Neural cell (in vitro differentiated cells): ENCODE results near the gene CLHC1. TPM values are rescaled to one million over a fixed set of nuclear protein-coding genes. Genes with fewer than 3 reads are reported as not detected.
"Not testable (repeated sequence)": the region's sequence is repeated elsewhere in the genome, so short reads cannot be mapped to it uniquely, and the experiment has no call there.

Source experiments
- H2AFZ ChIP-seq: fragments of 200-600, 300-800 bp; sonication (generic), shearing (Covaris generic); 2 replicates; pipeline ENCODE4 v1.6.0; 2014; ENCODE audit warnings: low read depth, mild to moderate bottlenecking, antibody characterized with exemption, low read length, moderate library complexity
- H3F3A ChIP-seq: fragments of 200-600 bp; shearing (Covaris generic); 2 replicates; pipeline ENCODE4 v1.6.1; 2016; ENCODE audit warnings: mild to moderate bottlenecking, moderate library complexity, mixed read lengths, antibody characterized with exemption, low read length; ENCODE audit not compliant: insufficient read depth, poor library complexity, severe bottlenecking
- H3K27ac ChIP-seq: fragments of 200-600, 300-800 bp; sonication (generic), shearing (Covaris generic); 2 replicates; pipeline ENCODE4 v1.5.1; 2014; ENCODE audit warnings: mild to moderate bottlenecking, low read length, moderate library complexity
- H3K27me3 ChIP-seq: fragments of 300-800, 200-600 bp; sonication (generic), shearing (Covaris generic); 2 replicates; pipeline ENCODE4 v1.6.0; 2014; ENCODE audit warnings: mild to moderate bottlenecking, low read depth, low read length, moderate library complexity; ENCODE audit not compliant: insufficient read depth
- H3K36me3 ChIP-seq: fragments of 300-800, 200-600 bp; sonication (generic), shearing (Covaris generic); 2 replicates; pipeline ENCODE4 v1.5.1; 2014; ENCODE audit warnings: mild to moderate bottlenecking, antibody characterized with exemption, low read length, moderate library complexity; ENCODE audit not compliant: insufficient read depth
- H3K4me2 ChIP-seq: fragments of 300-800, 200-600 bp; sonication (generic), shearing (Covaris generic); 2 replicates; pipeline ENCODE4 v1.6.0; 2014; ENCODE audit warnings: mild to moderate bottlenecking, low read length
- H3K4me3 ChIP-seq: fragments of 300-800, 200-600 bp; sonication (generic), shearing (Covaris generic); 2 replicates; pipeline ENCODE4 v1.5.1; 2014; ENCODE audit warnings: mild to moderate bottlenecking, low read length, moderate library complexity
- H3K79me2 ChIP-seq: fragments of 200-600 bp; shearing (Covaris generic); replicated peaks from 2 replicates; pipeline ENCODE4 v1.6.0; 2014; ENCODE audit warnings: mild to moderate bottlenecking, low read length, moderate library complexity; ENCODE audit not compliant: insufficient read depth
- H3K9ac ChIP-seq: fragments of 300-800, 200-600 bp; sonication (generic), shearing (Covaris generic); 2 replicates; pipeline ENCODE4 v1.6.1; 2016; ENCODE audit warnings: mild to moderate bottlenecking, low read length, mixed read lengths
- H3K9me2 ChIP-seq: fragments of 200-600 bp; shearing (Covaris generic); 2 replicates; pipeline ENCODE4 v1.6.1; 2016; ENCODE audit warnings: mild to moderate bottlenecking, low read length, mixed read lengths; ENCODE audit not compliant: insufficient read depth
- H3K9me3 ChIP-seq: fragments of 200-600, 300-800 bp; sonication (generic), shearing (Covaris generic); 2 replicates; pipeline ENCODE4 v1.6.1; 2016; ENCODE audit warnings: mild to moderate bottlenecking, mixed run types, low read length, moderate library complexity, mixed read lengths
- H4K20me1 ChIP-seq: fragments of 200-600 bp; shearing (Covaris generic); 2 replicates; pipeline ENCODE4 v1.6.1; 2016; ENCODE audit warnings: mild to moderate bottlenecking, mixed run types; ENCODE audit not compliant: insufficient read depth
- CTCF ChIP-seq: fragments of 450-650 bp; IDR thresholded peaks from 2 replicates; pipeline ENCODE4 v1.5.1; 2014; ENCODE audit warnings: antibody characterized with exemption, mild to moderate bottlenecking, moderate library complexity; ENCODE audit not compliant: poor library complexity, severe bottlenecking
- EP300 ChIP-seq: fragments of 450-650 bp; conservative IDR thresholded peaks from 2 replicates; pipeline ENCODE4 v1.6.1; 2014; ENCODE audit warnings: antibody characterized with exemption, mild to moderate bottlenecking, moderate library complexity; ENCODE audit not compliant: poor library complexity, severe bottlenecking
- EZH2 ChIP-seq: fragments of 200-600, 300-800 bp; shearing (Covaris generic), sonication (generic); IDR thresholded peaks from 2 replicates; pipeline ENCODE4 v1.6.1; 2014; ENCODE audit warnings: antibody characterized with exemption, low read length, borderline replicate concordance, mild to moderate bottlenecking; ENCODE audit not compliant: insufficient read depth, poor library complexity, severe bottlenecking
- MXI1 ChIP-seq: fragments of 450-650 bp; conservative IDR thresholded peaks from 2 replicates; pipeline ENCODE4 v1.6.1; 2014; ENCODE audit warnings: antibody characterized with exemption, mild to moderate bottlenecking; ENCODE audit not compliant: poor library complexity, severe bottlenecking
- POLR2AphosphoS5 ChIP-seq: IDR thresholded peaks from 2 replicates; pipeline ENCODE4 v1.6.1; 2012
- RAD21 ChIP-seq: fragments of 450-650 bp; conservative IDR thresholded peaks from 2 replicates; pipeline ENCODE4 v1.6.1; 2014; ENCODE audit warnings: antibody characterized with exemption, mild to moderate bottlenecking, moderate library complexity
- REST ChIP-seq: IDR thresholded peaks from 2 replicates; pipeline ENCODE4 v1.6.1; 2012; ENCODE audit warnings: borderline replicate concordance
- SMC3 ChIP-seq: fragments of 450-650 bp; conservative IDR thresholded peaks from 2 replicates; pipeline ENCODE4 v1.6.1; 2014; ENCODE audit warnings: antibody characterized with exemption, mild to moderate bottlenecking, moderate library complexity; ENCODE audit not compliant: poor library complexity
- TAF1 ChIP-seq: IDR thresholded peaks from 2 replicates; pipeline ENCODE4 v1.6.1; 2012; ENCODE audit warnings: low read depth
- polyA plus RNA-seq: library from polyadenylated mRNA; depleted of rRNA; stranded (reverse); fragments of >200 nt; gene quantifications from 2 replicates; pipeline ENCODE4 v1.2.3, GENCODE V29; 2014

CLHC1 gene
- polyA plus RNA-seq, 1 donor from 2014 or later, result 43.6 TPM

- Histone ChIP-seq H3K4me3 (no peak overlapping the region), H3K27me3 (no peaks in the 10 kb centered on the region), H3K9me3 (no peaks in the 10 kb centered on the region), H3K9ac (no peak overlapping the region), H3F3A (no peaks in the 10 kb centered on the region), H3K36me3 (no peaks in the 10 kb centered on the region), H3K79me2 (no peaks in the 10 kb centered on the region), H2AFZ (no peak overlapping the region), H3K9me2 (no peaks in the 10 kb centered on the region), H4K20me1 (no peaks in the 10 kb centered on the region), H3K4me2 (no peak overlapping the region), H3K27ac (no peak overlapping the region)
- TF ChIP-seq EZH2 (no peak), POLR2AphosphoS5 (no peak), SMC3 (no peak), EP300 (no peak), REST (no peak), RAD21 (no peak), CTCF (no peak)
Observed at GRCh38 chr2:55144922-55145820, 86.9 kb downstream of the CLHC1 start.

- H3K4me3 ChIP-seq, H3K27me3 ChIP-seq, H3K9me3 ChIP-seq, H3K36me3 ChIP-seq, H3K79me2 ChIP-seq, H3K4me2 ChIP-seq, H3K9me2 ChIP-seq, H3F3A ChIP-seq, H3K27ac ChIP-seq, H4K20me1 ChIP-seq, H3K9ac ChIP-seq, H2AFZ ChIP-seq: not testable (repeated sequence)
Observed at GRCh38 chr2:55143706-55144105, 88.4 kb downstream of the CLHC1 start.

- Histone ChIP-seq H3K27ac (no peak overlapping the region), H3K9me3 (no peaks in the 10 kb centered on the region), H3K4me3 (no peak overlapping the region), H3K9ac (no peak overlapping the region), H3K79me2 (no peaks in the 10 kb centered on the region), H2AFZ (no peak overlapping the region), H4K20me1 (no peaks in the 10 kb centered on the region), H3K36me3 (no peaks in the 10 kb centered on the region), H3K9me2 (no peaks in the 10 kb centered on the region), H3F3A (no peaks in the 10 kb centered on the region), H3K27me3 (no peaks in the 10 kb centered on the region), H3K4me2 (no peak overlapping the region)
- no peak for TF ChIP-seq POLR2AphosphoS5
- TF ChIP-seq TAF1, result no peak
- no peak for TF ChIP-seq SMC3
- no peak for TF ChIP-seq REST
- TF ChIP-seq MXI1, result no peak
- TF ChIP-seq EP300, result no peak
- TF ChIP-seq RAD21, result no peak
- no peak for TF ChIP-seq EZH2
- TF ChIP-seq CTCF, result no peak
Observed at GRCh38 chr2:55142518-55142917, 89.6 kb downstream of the CLHC1 start.
